ENCODE data around the gene ARL11.

ARL11 gene

GRCh38 chr13:49629196-49629938 lies 1.1 kb downstream of the ARL11 start:
- no peak overlapping the region for H3K4ac ChIP-seq (ENCODE audit: low read depth, low read length)
- no peaks in the 10 kb centered on the region for H3K27me3 ChIP-seq (ENCODE audit: insufficient read depth, low read length, poor library complexity)
- no peak overlapping the region for H3K9ac ChIP-seq (ENCODE audit: low read length)
- no peak overlapping the region for H2BK15ac ChIP-seq (replicated peaks; ENCODE audit: low read depth)
- H3K27ac ChIP-seq (ENCODE audit: low read depth, low read length): no peak overlapping the region
- WGBS (ENCODE audit: extremely low coverage, insufficient coverage, low lambda C conversion rate): no CpG with 5 or more reads among the region's 8 CpGs
- no peak overlapping the region for H2BK5ac ChIP-seq (ENCODE audit: low read length)
- H3K79me2 ChIP-seq (ENCODE audit: control insufficient read depth, insufficient read depth, low read length): no peaks in the 10 kb centered on the region
- H2AK5ac ChIP-seq (ENCODE audit: low read length): no peak overlapping the region
- H3K18ac ChIP-seq (ENCODE audit: low read length): no peak overlapping the region
- H3K23ac ChIP-seq (ENCODE audit: low read length): no peak overlapping the region
- H4K5ac ChIP-seq (ENCODE audit: low read length): no peak overlapping the region
- no peak overlapping the region for H3K56ac ChIP-seq (ENCODE audit: low read length)
- no peak overlapping the region for H3K4me2 ChIP-seq (ENCODE audit: low read length)
- H3K4me1 ChIP-seq (ENCODE audit: control insufficient read depth, low read depth, low read length): no peaks in the 10 kb centered on the region
- H3K79me1 ChIP-seq (ENCODE audit: low read length): no peaks in the 10 kb centered on the region
- no peak overlapping the region for H3K4me3 ChIP-seq (ENCODE audit: low read length)
- no peaks in the 10 kb centered on the region for H3K36me3 ChIP-seq (ENCODE audit: control insufficient read depth, insufficient read depth, low read length)
- H4K8ac ChIP-seq (ENCODE audit: low read depth, low read length): no peak overlapping the region
- H2BK120ac ChIP-seq (ENCODE audit: low read depth, low read length): no peak overlapping the region
- no peak for DNase-seq

DNA sequence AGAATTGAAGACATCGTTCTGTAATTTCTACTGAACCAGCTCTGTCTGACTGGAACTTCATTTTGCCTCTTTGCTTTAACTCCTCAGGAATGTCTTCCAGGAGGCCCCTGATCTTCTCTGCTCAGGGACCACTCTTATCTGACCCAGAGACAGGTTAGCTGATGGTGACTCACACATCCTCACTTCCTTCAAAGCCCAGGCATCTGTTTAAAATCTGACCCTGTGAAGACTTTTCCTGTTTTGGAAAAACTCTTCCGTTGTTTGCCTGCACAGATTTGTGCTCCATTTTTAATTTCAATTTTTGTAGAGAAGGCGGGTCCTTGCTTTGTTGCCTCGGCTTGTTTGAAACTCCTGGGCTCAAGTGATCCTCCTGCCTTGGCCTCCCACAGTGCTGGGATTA lies 1.6 kb downstream of the ARL11 start:
- Histone ChIP-seq H2BK120ac (ENCODE audit: low read depth, low read length) (no peak overlapping the region), H2BK15ac (replicated peaks; ENCODE audit: low read depth) (no peak overlapping the region), H2AK5ac (ENCODE audit: low read length) (no peak overlapping the region), H3K36me3 (ENCODE audit: control insufficient read depth, insufficient read depth, low read length) (no peaks in the 10 kb centered on the region), H4K5ac (ENCODE audit: low read length) (no peak overlapping the region), H4K8ac (ENCODE audit: low read depth, low read length) (no peak overlapping the region), H3K4me2 (ENCODE audit: low read length) (no peak overlapping the region), H3K4me3 (ENCODE audit: low read length) (no peak overlapping the region), H3K4me1 (ENCODE audit: control insufficient read depth, low read depth, low read length) (no peaks in the 10 kb centered on the region), H3K18ac (ENCODE audit: low read length) (no peak overlapping the region), H3K27me3 (ENCODE audit: insufficient read depth, low read length, poor library complexity) (no peaks in the 10 kb centered on the region), H3K9ac (ENCODE audit: low read length) (no peak overlapping the region), H3K79me2 (ENCODE audit: control insufficient read depth, insufficient read depth, low read length) (no peaks in the 10 kb centered on the region), H2BK5ac (ENCODE audit: low read length) (no peak overlapping the region), H3K4ac (ENCODE audit: low read depth, low read length) (no peak overlapping the region), H3K79me1 (ENCODE audit: low read length) (no peaks in the 10 kb centered on the region), H3K27ac (ENCODE audit: low read depth, low read length) (no peak overlapping the region), H3K23ac (ENCODE audit: low read length) (no peak overlapping the region), H3K56ac (ENCODE audit: low read length) (no peak overlapping the region)
- DNase-seq: peak; percentile 34
- no CpG with 5 or more reads among the region's 4 CpGs for WGBS (ENCODE audit: extremely low coverage, insufficient coverage, low lambda C conversion rate)

DNA sequence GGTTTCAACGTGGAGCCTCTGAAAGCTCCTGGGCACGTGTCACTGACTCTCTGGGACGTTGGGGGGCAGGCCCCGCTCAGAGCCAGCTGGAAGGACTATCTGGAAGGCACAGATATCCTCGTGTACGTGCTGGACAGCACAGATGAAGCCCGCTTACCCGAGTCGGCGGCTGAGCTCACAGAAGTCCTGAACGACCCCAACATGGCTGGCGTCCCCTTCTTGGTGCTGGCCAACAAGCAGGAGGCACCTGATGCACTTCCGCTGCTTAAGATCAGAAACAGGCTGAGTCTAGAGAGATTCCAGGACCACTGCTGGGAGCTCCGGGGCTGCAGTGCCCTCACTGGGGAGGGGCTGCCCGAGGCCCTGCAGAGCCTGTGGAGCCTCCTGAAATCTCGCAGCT lies 2.3 kb downstream of the ARL11 start:
- no peak for DNase-seq
- no peak overlapping the region for H3K4me2 ChIP-seq (ENCODE audit: low read length)
- WGBS (ENCODE audit: extremely low coverage, insufficient coverage, low lambda C conversion rate): no CpG with 5 or more reads among the region's 16 CpGs

DNA sequence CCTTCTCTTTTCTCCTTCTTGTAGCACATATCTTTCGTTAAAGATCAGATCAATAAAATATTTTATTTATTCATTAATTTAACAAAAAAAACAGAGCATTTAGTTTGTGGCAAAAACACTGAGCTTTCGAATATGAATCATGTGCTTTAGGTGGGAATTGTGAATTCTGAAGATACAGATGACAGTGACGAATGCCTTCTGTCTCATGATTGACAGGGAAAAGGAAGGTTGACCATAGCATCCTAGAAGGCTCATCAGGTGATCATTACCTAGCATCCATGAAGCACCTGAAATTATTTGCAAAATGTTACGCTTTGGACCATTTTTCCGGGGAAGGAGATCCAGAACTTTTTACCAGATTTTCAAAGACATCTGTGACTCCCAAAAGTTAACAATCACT lies 3.8 kb downstream of the ARL11 start:
- H2BK120ac ChIP-seq (ENCODE audit: low read depth, low read length): no peak overlapping the region
- no peaks in the 10 kb centered on the region for H3K36me3 ChIP-seq (ENCODE audit: control insufficient read depth, insufficient read depth, low read length)
- no peak overlapping the region for H2BK5ac ChIP-seq (ENCODE audit: low read length)
- H3K56ac ChIP-seq (ENCODE audit: low read length): no peak overlapping the region
- no peak for DNase-seq
- no peak overlapping the region for H3K4me3 ChIP-seq (ENCODE audit: low read length)
- no peaks in the 10 kb centered on the region for H3K27me3 ChIP-seq (ENCODE audit: insufficient read depth, low read length, poor library complexity)
- H3K79me2 ChIP-seq (ENCODE audit: control insufficient read depth, insufficient read depth, low read length): no peaks in the 10 kb centered on the region
- H3K4me2 ChIP-seq (ENCODE audit: low read length): no peak overlapping the region
- H2AK5ac ChIP-seq (ENCODE audit: low read length): no peak overlapping the region
- no peak overlapping the region for H3K23ac ChIP-seq (ENCODE audit: low read length)
- H3K4ac ChIP-seq (ENCODE audit: low read depth, low read length): no peak overlapping the region
- no peak overlapping the region for H3K27ac ChIP-seq (ENCODE audit: low read depth, low read length)
- no peak overlapping the region for H4K5ac ChIP-seq (ENCODE audit: low read length)
- WGBS (ENCODE audit: extremely low coverage, insufficient coverage, low lambda C conversion rate): 100% methylated on average over 1 of the region's 5 CpGs
- no peak overlapping the region for H3K18ac ChIP-seq (ENCODE audit: low read length)
- peaks cover 4% of the 10 kb centered on the region for H3K4me1 ChIP-seq (ENCODE audit: control insufficient read depth, low read depth, low read length)
- no peak overlapping the region for H2BK15ac ChIP-seq (replicated peaks; ENCODE audit: low read depth)
- no peak overlapping the region for H3K9ac ChIP-seq (ENCODE audit: low read length)
- H4K8ac ChIP-seq (ENCODE audit: low read depth, low read length): no peak overlapping the region
- H3K79me1 ChIP-seq (ENCODE audit: low read length): no peaks in the 10 kb centered on the region

More for the DNA sequence above, 2.3 kb downstream of the ARL11 start:
- Histone ChIP-seq H3K36me3 (ENCODE audit: control insufficient read depth, insufficient read depth, low read length) (no peaks in the 10 kb centered on the region), H3K79me1 (ENCODE audit: low read length) (no peaks in the 10 kb centered on the region), H4K8ac (ENCODE audit: low read depth, low read length) (no peak overlapping the region), H3K56ac (ENCODE audit: low read length) (no peak overlapping the region), H2BK5ac (ENCODE audit: low read length) (no peak overlapping the region), H3K23ac (ENCODE audit: low read length) (no peak overlapping the region), H4K5ac (ENCODE audit: low read length) (no peak overlapping the region), H3K79me2 (ENCODE audit: control insufficient read depth, insufficient read depth, low read length) (no peaks in the 10 kb centered on the region), H2BK120ac (ENCODE audit: low read depth, low read length) (no peak overlapping the region), H3K18ac (ENCODE audit: low read length) (no peak overlapping the region), H2AK5ac (ENCODE audit: low read length) (no peak overlapping the region), H3K9ac (ENCODE audit: low read length) (no peak overlapping the region), H3K27ac (ENCODE audit: low read depth, low read length) (no peak overlapping the region), H3K4ac (ENCODE audit: low read depth, low read length) (no peak overlapping the region), H2BK15ac (replicated peaks; ENCODE audit: low read depth) (no peak overlapping the region), H3K4me3 (ENCODE audit: low read length) (no peak overlapping the region), H3K27me3 (ENCODE audit: insufficient read depth, low read length, poor library complexity) (no peaks in the 10 kb centered on the region), H3K4me1 (ENCODE audit: control insufficient read depth, low read depth, low read length) (no peaks in the 10 kb centered on the region)

- Histone ChIP-seq H3K79me2 (ENCODE audit: control insufficient read depth, insufficient read depth, low read length) (no peaks in the 10 kb centered on the region), H3K4me1 (ENCODE audit: control insufficient read depth, low read depth, low read length) (peaks cover 4% of the 10 kb centered on the region), H3K9ac (ENCODE audit: low read length) (no peak overlapping the region), H4K8ac (ENCODE audit: low read depth, low read length) (no peak overlapping the region), H2BK5ac (ENCODE audit: low read length) (no peak overlapping the region), H3K36me3 (ENCODE audit: control insufficient read depth, insufficient read depth, low read length) (no peaks in the 10 kb centered on the region), H3K4ac (ENCODE audit: low read depth, low read length) (no peak overlapping the region), H4K5ac (ENCODE audit: low read length) (no peak overlapping the region), H3K56ac (ENCODE audit: low read length) (no peak overlapping the region), H3K23ac (ENCODE audit: low read length) (no peak overlapping the region), H3K4me2 (ENCODE audit: low read length) (no peak overlapping the region), H2AK5ac (ENCODE audit: low read length) (no peak overlapping the region), H3K27ac (ENCODE audit: low read depth, low read length) (no peak overlapping the region), H3K18ac (ENCODE audit: low read length) (no peak overlapping the region), H2BK120ac (ENCODE audit: low read depth, low read length) (no peak overlapping the region), H2BK15ac (replicated peaks; ENCODE audit: low read depth) (no peak overlapping the region), H3K4me3 (ENCODE audit: low read length) (no peak overlapping the region), H3K27me3 (ENCODE audit: insufficient read depth, low read length, poor library complexity) (no peaks in the 10 kb centered on the region), H3K79me1 (ENCODE audit: low read length) (no peaks in the 10 kb centered on the region)
- WGBS (ENCODE audit: extremely low coverage, insufficient coverage, low lambda C conversion rate): no CpG with 5 or more reads among the region's 4 CpGs
- DNase-seq: no peak
Observed at GRCh38 chr13:49633710-49634109, 5.4 kb downstream of the ARL11 start.

Measured in mesendoderm (in vitro differentiated cells).